Measurements from ENCODE around the gene DLGAP1.

Gene DLGAP1

GRCh38 chr18:3528231-3528630, 926.9 kb downstream of the DLGAP1 start:
- H3K4me1 ChIP-seq (ENCODE audit: insufficient read depth, poor library complexity, severe bottlenecking) = no peaks in the 10 kb centered on the region
- H3K27me3 ChIP-seq (ENCODE audit: insufficient read depth, poor library complexity, severe bottlenecking) = no peaks in the 10 kb centered on the region
- no peaks in the 10 kb centered on the region for H3K36me3 ChIP-seq (ENCODE audit: low read depth)
- ATAC-seq (ENCODE audit: low read depth) = no peak
- H3K4me3 ChIP-seq (ENCODE audit: severe bottlenecking) = no peak overlapping the region
- H3K9me3 ChIP-seq (ENCODE audit: severe bottlenecking) = no peaks in the 10 kb centered on the region
- no peak for TF ChIP-seq CTCF (IDR thresholded peaks at IDR 0.05; ENCODE audit: poor library complexity, severe bottlenecking)
- H3K27ac ChIP-seq (ENCODE audit: poor library complexity, severe bottlenecking) = no peak overlapping the region
- DNase-seq (ENCODE audit: low spot score) = no peak

- no peaks in the 10 kb centered on the region for H3K36me3 ChIP-seq (ENCODE audit: low read depth)
- H3K27me3 ChIP-seq (ENCODE audit: insufficient read depth, poor library complexity, severe bottlenecking) = no peaks in the 10 kb centered on the region
- ATAC-seq (ENCODE audit: low read depth) (no peak; the same call in 2 of the 3 replicates), DNase-seq (ENCODE audit: low spot score) (no peak)
- no peaks in the 10 kb centered on the region for H3K4me1 ChIP-seq (ENCODE audit: insufficient read depth, poor library complexity, severe bottlenecking)
- H3K4me3 ChIP-seq (ENCODE audit: severe bottlenecking) = no peak overlapping the region
- H3K9me3 ChIP-seq (ENCODE audit: severe bottlenecking) = no peaks in the 10 kb centered on the region
- no peak overlapping the region for H3K27ac ChIP-seq (ENCODE audit: poor library complexity, severe bottlenecking)
- no peak for TF ChIP-seq CTCF (IDR thresholded peaks at IDR 0.05; ENCODE audit: poor library complexity, severe bottlenecking)
These were observed 928.4 kb downstream of the DLGAP1 start for GRCh38 chr18:3526421-3527354.

GRCh38 chr18:3525870-3526420, 929.2 kb downstream of the DLGAP1 start:
- H3K27ac ChIP-seq (ENCODE audit: poor library complexity, severe bottlenecking) = no peak overlapping the region
- no peaks in the 10 kb centered on the region for H3K4me1 ChIP-seq (ENCODE audit: insufficient read depth, poor library complexity, severe bottlenecking)
- no peaks in the 10 kb centered on the region for H3K9me3 ChIP-seq (ENCODE audit: severe bottlenecking)
- H3K36me3 ChIP-seq (ENCODE audit: low read depth) = no peaks in the 10 kb centered on the region
- no peak overlapping the region for H3K4me3 ChIP-seq (ENCODE audit: severe bottlenecking)
- ATAC-seq (ENCODE audit: low read depth) (no peak), DNase-seq (ENCODE audit: low spot score) (no peak)
- H3K27me3 ChIP-seq (ENCODE audit: insufficient read depth, poor library complexity, severe bottlenecking) = no peaks in the 10 kb centered on the region
- TF ChIP-seq CTCF (IDR thresholded peaks at IDR 0.05; ENCODE audit: poor library complexity, severe bottlenecking) = no peak

- Histone ChIP-seq H3K27ac (ENCODE audit: poor library complexity, severe bottlenecking) (no peak overlapping the region), H3K27me3 (ENCODE audit: insufficient read depth, poor library complexity, severe bottlenecking) (no peaks in the 10 kb centered on the region), H3K9me3 (ENCODE audit: severe bottlenecking) (no peaks in the 10 kb centered on the region), H3K36me3 (ENCODE audit: low read depth) (no peaks in the 10 kb centered on the region), H3K4me1 (ENCODE audit: insufficient read depth, poor library complexity, severe bottlenecking) (no peaks in the 10 kb centered on the region), H3K4me3 (ENCODE audit: severe bottlenecking) (no peak overlapping the region)
- TF ChIP-seq CTCF (IDR thresholded peaks at IDR 0.05; ENCODE audit: poor library complexity, severe bottlenecking) = no peak
- DNase-seq (ENCODE audit: low spot score) (no peak), ATAC-seq (ENCODE audit: low read depth) (no peak)
These were observed 930.4 kb downstream of the DLGAP1 start for GRCh38 chr18:3524706-3525105.

Data from RWPE2 (cell line).